ENCODE data around the gene ZNF354B. TPM values are rescaled to one million over a fixed set of nuclear protein-coding genes. Genes with fewer than 3 reads are reported as not detected.
"Not testable (repeated sequence)": the region's sequence is repeated elsewhere in the genome, so short reads cannot be mapped to it uniquely, and the experiment has no call there.

ZNF354B gene
- total RNA-seq, 6 experiments from 2014 or later: 5.5 to 6.7 (median 6.1) TPM

- H3K4me1 Mint-ChIP-seq (ENCODE audit: low read depth): no peaks in the 10 kb centered on the region
- H3K9me3 Mint-ChIP-seq: peaks cover 26% of the 10 kb centered on the region
- peaks cover 6% of the 10 kb centered on the region; the same call in 1 of the 2 replicates for H3K27me3 Mint-ChIP-seq (ENCODE audit: insufficient read depth)
- no peak overlapping the region for H3K27ac Mint-ChIP-seq
- H3K4me3 Mint-ChIP-seq: no peak overlapping the region
- TF ChIP-seq CTCF (IDR thresholded peaks at IDR 0.05): no peak
- no peaks in the 10 kb centered on the region for H3K36me3 Mint-ChIP-seq (ENCODE audit: low read depth)
- DNase-seq: no peak
Observed at GRCh38 chr5:178826216-178826615, 33.5 kb upstream of the ZNF354B start.

DNA sequence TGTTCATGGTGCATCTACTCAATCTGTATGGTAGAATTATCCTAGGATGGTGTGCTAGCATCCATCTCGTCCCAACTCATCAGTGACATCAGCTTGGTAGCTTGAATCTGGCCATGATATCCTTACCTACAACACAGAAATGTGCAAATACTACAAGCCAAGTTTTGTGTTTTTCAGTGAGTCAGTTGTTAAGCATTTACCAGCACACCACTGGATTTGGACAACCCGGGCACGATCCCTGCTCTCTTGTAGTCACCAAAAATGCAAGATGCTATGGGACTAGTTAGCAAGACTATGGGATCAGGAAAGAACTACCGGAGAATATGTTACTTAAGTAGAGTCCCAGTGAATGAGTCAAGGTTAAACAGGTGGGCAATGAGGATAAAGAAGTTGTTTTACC is 32.1 kb upstream of the ZNF354B start:
- Mint-ChIP-seq H3K9me3 (peaks cover 26% of the 10 kb centered on the region), H3K4me1 (ENCODE audit: low read depth) (no peaks in the 10 kb centered on the region)

DNA sequence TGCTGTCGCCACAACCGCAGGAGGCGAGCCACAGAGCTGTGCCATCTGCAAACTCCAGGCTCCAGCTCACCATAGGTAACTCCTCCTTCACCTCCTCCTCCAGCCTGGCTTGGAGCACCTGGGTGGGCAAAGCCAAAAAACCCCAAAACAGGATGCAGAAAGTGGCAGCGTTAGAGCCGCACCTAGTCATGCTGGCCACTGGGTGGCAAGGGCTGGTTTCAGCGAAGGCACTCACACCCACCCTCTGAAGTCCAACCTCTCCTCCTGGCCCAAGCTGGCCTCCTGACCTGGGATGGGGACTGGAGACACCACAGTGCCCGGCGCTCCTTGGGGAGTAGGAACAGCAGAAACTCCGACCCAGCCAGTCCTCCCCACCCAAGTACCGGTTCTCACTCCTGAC is 28.7 kb upstream of the ZNF354B start:
- peaks cover 30% of the 10 kb centered on the region for H3K9me3 Mint-ChIP-seq
- H3K27me3 Mint-ChIP-seq (ENCODE audit: insufficient read depth): peaks cover 8% of the 10 kb centered on the region
- no peak for DNase-seq
- no peak overlapping the region for H3K27ac Mint-ChIP-seq
- no peak overlapping the region for H3K4me3 Mint-ChIP-seq
- H3K36me3 Mint-ChIP-seq (ENCODE audit: low read depth): no peaks in the 10 kb centered on the region
- no peaks in the 10 kb centered on the region for H3K4me1 Mint-ChIP-seq (ENCODE audit: low read depth)
- no peak for TF ChIP-seq CTCF (IDR thresholded peaks at IDR 0.05)

More for the DNA sequence above, 32.1 kb upstream of the ZNF354B start:
- no peak for DNase-seq
- H3K4me3 Mint-ChIP-seq: no peak overlapping the region
- no peaks in the 10 kb centered on the region for H3K36me3 Mint-ChIP-seq (ENCODE audit: low read depth)
- no peak for TF ChIP-seq CTCF (IDR thresholded peaks at IDR 0.05)
- peaks cover 8% of the 10 kb centered on the region for H3K27me3 Mint-ChIP-seq (ENCODE audit: insufficient read depth)
- no peak overlapping the region for H3K27ac Mint-ChIP-seq

DNA sequence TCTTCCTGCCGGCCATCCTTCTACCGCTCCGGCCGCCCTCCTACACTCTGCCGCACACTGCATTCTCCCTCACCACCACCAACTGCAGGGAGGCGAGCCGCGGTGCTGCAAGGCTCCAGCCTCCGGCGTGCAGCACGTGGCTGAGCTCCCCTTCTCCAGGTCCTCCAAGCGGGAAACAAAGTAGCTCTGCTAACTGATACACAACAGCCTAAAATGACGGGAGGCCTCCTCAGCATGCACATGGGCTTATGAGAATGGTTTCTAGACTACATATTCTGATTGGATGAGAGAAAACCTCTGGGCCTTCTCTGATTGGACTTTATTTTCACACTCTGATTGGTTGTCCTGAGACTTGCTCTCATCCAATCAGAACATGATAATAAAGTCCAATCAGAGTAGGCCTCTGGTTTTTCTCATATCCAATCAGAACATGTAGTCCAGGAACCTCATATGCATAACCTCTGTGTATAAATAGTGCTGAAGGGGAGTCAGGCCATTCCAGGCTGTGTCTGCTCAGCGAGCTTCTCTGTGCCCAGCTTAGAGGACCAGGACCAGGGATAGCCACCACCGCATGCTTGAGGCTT is 27.0 kb upstream of the ZNF354B start:
- H3K36me3 Mint-ChIP-seq (ENCODE audit: low read depth): no peaks in the 10 kb centered on the region

DNA sequence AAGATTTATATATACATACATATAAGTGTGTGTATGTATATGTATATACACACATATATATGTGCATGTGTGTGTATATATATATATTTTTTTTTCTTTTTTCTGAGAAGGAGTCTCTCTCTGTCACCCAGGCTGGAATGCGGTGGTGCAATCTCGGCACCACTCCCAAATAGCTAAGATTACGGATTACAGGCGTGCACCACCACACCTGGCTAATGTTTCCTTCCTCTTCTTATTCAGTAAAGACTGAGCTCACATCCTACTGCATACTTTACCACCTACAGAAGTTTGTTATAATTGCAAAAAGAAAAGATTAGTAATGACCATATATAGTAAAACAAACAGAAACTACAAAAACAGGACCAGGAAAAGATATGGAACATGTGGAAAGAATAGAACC is 23.1 kb upstream of the ZNF354B start:
- no peak for TF ChIP-seq CTCF (IDR thresholded peaks at IDR 0.05)

More for the DNA sequence above, 27.0 kb upstream of the ZNF354B start:
- no peak overlapping the region for H3K4me3 Mint-ChIP-seq
- no peaks in the 10 kb centered on the region for H3K4me1 Mint-ChIP-seq (ENCODE audit: low read depth)
- TF ChIP-seq CTCF (IDR thresholded peaks at IDR 0.05): no peak
- peaks cover 6% of the 10 kb centered on the region for H3K27me3 Mint-ChIP-seq (ENCODE audit: insufficient read depth)
- no peak overlapping the region for H3K27ac Mint-ChIP-seq
- DNase-seq: no peak
- peaks cover 35% of the 10 kb centered on the region for H3K9me3 Mint-ChIP-seq

DNA sequence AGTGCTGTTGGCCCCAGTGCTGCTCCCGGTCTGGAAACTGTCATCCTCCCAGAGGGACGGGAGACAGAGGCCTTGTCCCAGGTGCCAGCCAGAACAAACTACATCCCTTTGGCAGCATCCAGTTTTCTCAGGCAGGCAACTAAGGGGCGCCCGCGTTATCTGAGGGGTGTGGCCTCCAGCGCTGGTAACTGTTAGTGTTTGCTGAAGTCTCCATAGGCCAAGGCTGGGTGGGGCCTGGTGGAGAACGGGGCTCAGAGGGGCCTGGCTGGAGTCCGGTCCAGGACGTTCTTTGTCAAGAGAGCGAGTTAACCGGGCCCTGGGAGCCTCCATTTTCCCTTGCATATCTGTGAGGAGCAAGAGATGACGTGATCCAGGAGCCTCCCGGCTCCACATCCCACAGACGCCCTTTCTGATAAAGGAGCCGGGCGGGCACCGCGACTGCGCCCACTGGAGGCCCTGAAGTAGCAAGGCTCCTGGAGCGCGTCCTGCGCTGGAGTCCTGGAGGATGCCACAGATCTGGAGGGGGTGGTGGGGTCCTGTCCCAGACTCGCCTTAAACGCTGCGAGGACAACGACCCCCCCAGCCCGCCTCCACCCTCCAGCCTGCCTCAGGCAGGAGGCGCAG is 20.9 kb upstream of the ZNF354B start:
- not testable (repeated sequence) for H3K4me3 Mint-ChIP-seq; H3K4me1 Mint-ChIP-seq (ENCODE audit: low read depth); H3K27ac Mint-ChIP-seq; H3K27me3 Mint-ChIP-seq (ENCODE audit: insufficient read depth); H3K36me3 Mint-ChIP-seq (ENCODE audit: low read depth); DNase-seq
- peaks cover 14% of the 10 kb centered on the region; the same call in 1 of the 2 replicates for H3K9me3 Mint-ChIP-seq

More for the DNA sequence above, 23.1 kb upstream of the ZNF354B start:
- peaks cover 4% of the 10 kb centered on the region for H3K27me3 Mint-ChIP-seq (ENCODE audit: insufficient read depth)
- H3K4me3 Mint-ChIP-seq: no peak overlapping the region
- no peaks in the 10 kb centered on the region for H3K4me1 Mint-ChIP-seq (ENCODE audit: low read depth)
- no peak for DNase-seq
- no peaks in the 10 kb centered on the region for H3K36me3 Mint-ChIP-seq (ENCODE audit: low read depth)
- peaks cover 23% of the 10 kb centered on the region; the same call in 1 of the 2 replicates for H3K9me3 Mint-ChIP-seq
- no peak overlapping the region for H3K27ac Mint-ChIP-seq

All from HFFc6 (cell line).